ENCODE results near the gene TMEM132C.

The TMEM132C gene

GRCh38 chr12:128507470-128507869 lies 240.5 kb downstream of the TMEM132C start:
- DNase-seq, result no peak

- no peak for DNase-seq
Observed at GRCh38 chr12:128509170-128509569, 242.2 kb downstream of the TMEM132C start.

- no peak for DNase-seq
Observed at GRCh38 chr12:128510511-128510910, 243.5 kb downstream of the TMEM132C start.

- no peak for DNase-seq
Observed at GRCh38 chr12:128513331-128513730, 246.4 kb downstream of the TMEM132C start.

GRCh38 chr12:128513831-128514230 lies 246.9 kb downstream of the TMEM132C start:
- DNase-seq, result no peak

- DNase-seq, result no peak
Observed at GRCh38 chr12:128518644-128519043, 251.7 kb downstream of the TMEM132C start.

GRCh38 chr12:128519426-128519825 lies 252.5 kb downstream of the TMEM132C start:
- DNase-seq, result no peak

GRCh38 chr12:128521981-128522380 lies 255.0 kb downstream of the TMEM132C start:
- DNase-seq, result no peak

GRCh38 chr12:128524439-128524838 lies 257.5 kb downstream of the TMEM132C start:
- DNase-seq, result no peak

GRCh38 chr12:128531170-128531569 lies 264.2 kb downstream of the TMEM132C start:
- no peak for DNase-seq

GRCh38 chr12:128534906-128535305 lies 267.9 kb downstream of the TMEM132C start:
- DNase-seq, result no peak

- DNase-seq, result no peak
Observed at GRCh38 chr12:128536810-128537209, 269.8 kb downstream of the TMEM132C start.

- no peak for DNase-seq
Observed at GRCh38 chr12:128537668-128538067, 270.7 kb downstream of the TMEM132C start.

GRCh38 chr12:128542844-128543243 lies 275.9 kb downstream of the TMEM132C start:
- DNase-seq, result no peak

GRCh38 chr12:128543460-128543859 lies 276.5 kb downstream of the TMEM132C start:
- DNase-seq, result no peak

- no peak for DNase-seq
Observed at GRCh38 chr12:128543971-128544370, 277.0 kb downstream of the TMEM132C start.

- DNase-seq, result no peak
Observed at GRCh38 chr12:128548949-128549348, 282.0 kb downstream of the TMEM132C start.

GRCh38 chr12:128549601-128550218 lies 282.7 kb downstream of the TMEM132C start:
- DNase-seq, result no peak

- peak; percentile 28 for DNase-seq
Observed at GRCh38 chr12:128551266-128551665, 284.3 kb downstream of the TMEM132C start.

GRCh38 chr12:128554546-128555304 lies 287.8 kb downstream of the TMEM132C start:
- DNase-seq, result no peak

GRCh38 chr12:128557231-128557630 lies 290.3 kb downstream of the TMEM132C start:
- DNase-seq, result no peak

GRCh38 chr12:128564956-128565355 lies 298.0 kb downstream of the TMEM132C start:
- DNase-seq, result no peak

GRCh38 chr12:128567730-128568129 lies 300.8 kb downstream of the TMEM132C start:
- no peak for DNase-seq

- no peak for DNase-seq
Observed at GRCh38 chr12:128570191-128571065, 303.5 kb downstream of the TMEM132C start.

Measured in NCI-H2029 (cell line).